GM10248 (cell line): ENCODE measurements around the gene MYCL.
"Not testable (repeated sequence)": the region's sequence is repeated elsewhere in the genome, so short reads cannot be mapped to it uniquely, and the experiment has no call there.

Source experiments
- CTCF ChIA-PET: fragments of 300-600 bp; sonication (Branson Sonifier 250); formaldehyde crosslinking; extraction: SDS; loops from one replicate; lab custom pipeline; 2021; ENCODE audit warnings: antibody characterized with exemption; lab: Yijun Ruan, JAX
- POLR2A ChIA-PET: fragments of 350-650 bp; sonication (Branson Sonifier 250); formaldehyde crosslinking; extraction: SDS; loops from one replicate; lab custom pipeline; 2020; ENCODE audit warnings: antibody characterized with exemption; lab: Yijun Ruan, JAX
- DNase-seq: peaks from one replicate; pipeline ENCODE4 v3.0.0; 2012; ENCODE audit errors: extremely low spot score
- TF ChIP-seq, protein P1 (sequence below): IDR thresholded peaks from 2 replicates; pipeline ENCODE4 v1.5.1; 2012; ENCODE audit warnings: mild to moderate bottlenecking, low read depth; ENCODE audit errors: extremely low read depth, missing control alignments, control extremely low read depth

Gene MYCL

GRCh38 chr1:39922251-39922688 lies 20.6 kb upstream of the MYCL start:
- ChIA-PET POLR2A (no interaction called here), CTCF (interaction anchor here (1.0 to 10.8 kb wide), 6 partner anchors 14 to 222 kb away, joined by 3 to 171 read pairs (median 74); partner anchors contain the start of gene MYCL)
- DNase-seq = no peak
- TF ChIP-seq, protein P1, sequence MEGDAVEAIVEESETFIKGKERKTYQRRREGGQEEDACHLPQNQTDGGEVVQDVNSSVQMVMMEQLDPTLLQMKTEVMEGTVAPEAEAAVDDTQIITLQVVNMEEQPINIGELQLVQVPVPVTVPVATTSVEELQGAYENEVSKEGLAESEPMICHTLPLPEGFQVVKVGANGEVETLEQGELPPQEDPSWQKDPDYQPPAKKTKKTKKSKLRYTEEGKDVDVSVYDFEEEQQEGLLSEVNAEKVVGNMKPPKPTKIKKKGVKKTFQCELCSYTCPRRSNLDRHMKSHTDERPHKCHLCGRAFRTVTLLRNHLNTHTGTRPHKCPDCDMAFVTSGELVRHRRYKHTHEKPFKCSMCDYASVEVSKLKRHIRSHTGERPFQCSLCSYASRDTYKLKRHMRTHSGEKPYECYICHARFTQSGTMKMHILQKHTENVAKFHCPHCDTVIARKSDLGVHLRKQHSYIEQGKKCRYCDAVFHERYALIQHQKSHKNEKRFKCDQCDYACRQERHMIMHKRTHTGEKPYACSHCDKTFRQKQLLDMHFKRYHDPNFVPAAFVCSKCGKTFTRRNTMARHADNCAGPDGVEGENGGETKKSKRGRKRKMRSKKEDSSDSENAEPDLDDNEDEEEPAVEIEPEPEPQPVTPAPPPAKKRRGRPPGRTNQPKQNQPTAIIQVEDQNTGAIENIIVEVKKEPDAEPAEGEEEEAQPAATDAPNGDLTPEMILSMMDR = no peak

GRCh38 chr1:39919545-39919944 lies 17.8 kb upstream of the MYCL start:
- peak; percentile 87 for DNase-seq
- TF ChIP-seq, protein P1 = peak; percentile 58
- ChIA-PET CTCF (interaction anchor here (0.7 to 10.8 kb wide), 52 partner anchors 10 to 764 kb away, joined by 3 to 171 read pairs (median 4); partner anchors contain the start of genes CAP1, MFSD2A and MYCL), POLR2A (interaction anchor here (0.8 kb wide), 1 partner anchor 113 kb away, joined by 4 read pairs; no protein-coding TSS in a partner anchor)

DNA sequence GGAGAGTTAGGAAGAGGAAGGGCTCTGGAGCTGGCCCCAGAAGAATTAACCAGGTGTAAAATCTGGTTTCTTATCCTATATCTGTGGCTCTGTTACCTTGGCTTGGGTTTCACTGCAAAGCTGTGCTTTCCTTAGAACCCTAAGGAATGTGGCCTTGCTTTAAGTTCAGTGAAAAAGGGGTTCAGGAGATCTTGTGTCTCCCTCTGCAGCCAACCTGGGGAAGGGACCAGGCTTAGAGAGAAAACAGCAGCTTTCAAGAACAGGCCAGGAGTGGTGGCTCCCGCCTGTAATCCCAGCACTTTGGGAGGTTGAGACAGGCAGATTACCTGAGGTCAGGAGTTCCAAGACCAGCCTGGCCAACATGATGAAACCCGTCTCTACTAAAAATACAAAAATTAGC lies 16.1 kb upstream of the MYCL start:
- CTCF ChIA-PET = interaction anchor here (1.0 to 10.8 kb wide), 11 partner anchors 9 to 121 kb away, joined by 3 to 171 read pairs (median 25); partner anchors contain the start of genes CAP1, MFSD2A and MYCL
- TF ChIP-seq, protein P1 = peak; percentile 7
- no peak for DNase-seq
- POLR2A ChIA-PET = no interaction called here

DNA sequence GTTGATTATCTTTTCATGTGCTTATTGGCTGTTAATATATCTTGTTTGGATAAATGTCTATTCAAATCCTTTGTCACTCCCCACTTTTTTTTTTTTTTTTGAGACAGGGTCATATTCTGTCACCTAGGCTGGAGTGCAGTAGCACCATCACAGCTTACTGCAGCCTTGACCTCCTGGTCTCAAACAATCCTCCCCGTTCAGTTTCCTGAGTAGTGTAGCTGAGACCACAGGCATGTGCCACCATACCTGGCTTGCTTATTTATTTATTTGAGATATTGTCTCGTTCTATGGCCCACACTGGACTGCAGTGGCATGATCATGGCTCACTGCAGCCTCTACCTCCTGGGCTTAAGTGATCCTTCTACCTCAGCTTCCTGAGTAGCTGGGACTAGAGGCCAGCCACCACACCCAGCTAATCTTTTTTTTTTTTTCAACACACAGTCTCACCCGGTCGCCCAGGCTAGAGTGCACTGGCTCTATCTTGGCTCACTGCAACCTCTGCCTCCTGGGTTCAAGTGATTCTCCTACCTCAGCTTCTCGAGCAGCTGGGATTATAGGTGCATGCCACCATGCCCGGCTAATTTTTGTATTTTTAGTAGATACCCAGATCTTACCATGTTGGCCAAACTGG lies 13.9 kb upstream of the MYCL start:
- no peak for DNase-seq
- TF ChIP-seq, protein P1 = no peak
- CTCF ChIA-PET = interaction anchor here (0.9 to 9.0 kb wide), 6 partner anchors 13 to 117 kb away, joined by 3 to 159 read pairs (median 7); partner anchors contain the start of genes MYCL and TRIT1
- POLR2A ChIA-PET = interaction anchor here (1.0 kb wide), 1 partner anchor 40 kb away, joined by 3 read pairs; the partner anchor contains the start of gene MFSD2A

DNA sequence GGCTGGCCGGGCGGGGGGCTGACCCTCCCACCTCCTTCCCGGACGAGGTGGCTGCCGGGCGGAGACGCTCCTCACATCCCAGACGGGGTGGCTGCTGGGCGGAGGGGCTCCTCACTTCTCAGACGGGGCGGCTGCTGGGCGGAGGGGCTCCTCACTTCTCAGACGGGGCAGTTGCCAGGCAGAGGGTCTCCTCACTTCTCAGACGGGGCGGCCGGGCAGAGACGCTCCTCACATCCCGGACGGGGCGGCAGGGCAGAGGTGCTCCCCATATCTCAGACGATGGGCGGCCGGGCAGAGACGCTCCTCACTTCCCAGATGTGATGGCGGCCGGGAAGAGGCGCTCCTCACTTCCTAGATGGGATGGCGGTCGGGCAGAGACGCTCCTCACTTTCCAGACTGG lies 11.4 kb upstream of the MYCL start:
- POLR2A ChIA-PET, DNase-seq, CTCF ChIA-PET: not testable (repeated sequence)

- ChIA-PET POLR2A (no interaction called here), CTCF (interaction anchor here (1.0 to 6.1 kb wide), 3 partner anchors 9 to 63 kb away, joined by 4 to 61 read pairs (median 15); no protein-coding TSS in a partner anchor)
- TF ChIP-seq, protein P1 = no peak
- no peak for DNase-seq
Measured at GRCh38 chr1:39910263-39910662, 8.5 kb upstream of the MYCL start.

GRCh38 chr1:39908534-39908933 lies 6.8 kb upstream of the MYCL start:
- no peak for DNase-seq
- ChIA-PET POLR2A (no interaction called here), CTCF (interaction anchor here (0.9 to 6.1 kb wide), 7 partner anchors 11 to 123 kb away, joined by 3 to 61 read pairs (median 6); no protein-coding TSS in a partner anchor)
- TF ChIP-seq, protein P1 = no peak
